Activated T-cell treated with anti-CD3 and anti-CD28 coated beads, Interleukin-2, amount 50 U/mL, for 4 hours (primary cell): ENCODE measurements around the gene APOO. TPM values are rescaled to one million over a fixed set of nuclear protein-coding genes. Genes with fewer than 3 reads are reported as not detected.
"Not testable (repeated sequence)": the region's sequence is repeated elsewhere in the genome, so short reads cannot be mapped to it uniquely, and the experiment has no call there.

Experiments used
- ATAC-seq, 2 donors: fragments of 200-7000 bp; cut with Tn5 transposase; one replicate each; pipeline ENCODE4 v1.10.0; 2021
- DNase-seq: peaks from one replicate; pipeline ENCODE4 v3.0.0-alpha.2; 2020
- H3K27me3 Mint-ChIP-seq: one replicate; pipeline ENCODE4 v1.8.0; 2021; ENCODE audit warnings: low read depth, mixed read lengths
- H3K36me3 Mint-ChIP-seq: one replicate; pipeline ENCODE4 v1.8.0; 2022; ENCODE audit warnings: mixed read lengths; ENCODE audit not compliant: insufficient read depth
- H3K4me1 Mint-ChIP-seq: one replicate; pipeline ENCODE4 v1.8.0; 2021; ENCODE audit warnings: low read depth, mixed read lengths
- H3K4me3 Mint-ChIP-seq: one replicate; pipeline ENCODE4 v1.8.0; 2021; ENCODE audit warnings: mild to moderate bottlenecking, moderate library complexity, mixed read lengths
- H3K9me3 Mint-ChIP-seq: one replicate; pipeline ENCODE4 v1.8.0; 2021; ENCODE audit warnings: mixed read lengths
- total RNA-seq, 3 donors: library from RNA; stranded (reverse); gene quantifications; one replicate each; pipeline ENCODE4 v1.2.1, GENCODE V29; 2021

Gene APOO
- total RNA-seq, 3 donors from 2014 or later = 29.7 to 36.7 (median 31.8) TPM

- H3K36me3 Mint-ChIP-seq = peaks cover 8% of the 10 kb centered on the region
- ATAC-seq = no peak
- no peak for DNase-seq
- no peaks in the 10 kb centered on the region for H3K27me3 Mint-ChIP-seq
- H3K4me3 Mint-ChIP-seq = no peak overlapping the region
- peaks cover 5% of the 10 kb centered on the region for H3K4me1 Mint-ChIP-seq
- H3K9me3 Mint-ChIP-seq = no peaks in the 10 kb centered on the region
Observed at GRCh38 chrX:23861215-23861896, 46.4 kb downstream of the APOO start.

DNA sequence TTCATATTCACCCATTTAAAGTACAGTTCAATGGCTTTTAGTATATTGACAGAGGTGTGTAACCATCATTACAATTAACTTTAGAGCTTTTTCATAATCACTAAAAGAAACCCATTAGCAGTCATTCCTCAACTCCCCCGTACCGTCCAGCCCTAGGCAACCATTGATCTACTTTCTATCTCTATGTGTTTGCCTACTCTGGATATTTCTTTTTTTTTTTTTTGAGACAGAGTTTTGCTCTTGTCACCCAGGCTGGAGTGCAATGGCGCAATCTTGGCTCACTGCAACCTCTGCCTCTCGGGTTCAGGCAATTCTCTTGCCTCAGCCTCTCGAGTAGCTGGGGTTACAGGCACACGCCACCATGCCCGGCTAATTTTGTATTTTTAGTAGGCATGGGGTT lies 48.5 kb downstream of the APOO start:
- not testable (repeated sequence) for H3K4me1 Mint-ChIP-seq, H3K4me3 Mint-ChIP-seq, H3K9me3 Mint-ChIP-seq, DNase-seq, ATAC-seq, H3K36me3 Mint-ChIP-seq, H3K27me3 Mint-ChIP-seq

DNA sequence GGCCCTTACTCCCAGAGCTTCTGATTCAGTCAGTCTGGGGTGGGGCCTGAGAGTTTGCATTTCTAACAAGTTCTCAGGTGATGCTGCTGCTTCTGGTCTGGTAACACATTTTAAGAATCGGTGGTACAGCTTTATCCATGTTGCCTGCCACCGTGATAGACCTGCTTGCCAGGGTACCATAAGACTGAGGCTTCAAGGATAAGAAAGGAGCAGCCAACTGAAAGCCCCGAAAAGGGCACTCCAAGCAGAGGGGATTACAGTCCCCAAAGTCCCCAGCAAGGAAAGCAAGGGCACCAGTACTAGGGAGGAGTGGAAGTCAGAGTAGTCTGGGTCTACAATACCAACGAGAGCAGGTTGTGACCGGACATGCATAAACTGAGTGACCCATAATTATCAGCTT lies 49.8 kb downstream of the APOO start:
- no peaks in the 10 kb centered on the region for H3K27me3 Mint-ChIP-seq

GRCh38 chrX:23857363-23857762 lies 50.4 kb downstream of the APOO start:
- no peaks in the 10 kb centered on the region for H3K9me3 Mint-ChIP-seq
- H3K4me1 Mint-ChIP-seq = peaks cover 5% of the 10 kb centered on the region
- ATAC-seq = no peak

More for the DNA sequence above, 49.8 kb downstream of the APOO start:
- no peaks in the 10 kb centered on the region for H3K9me3 Mint-ChIP-seq
- no peak for DNase-seq
- H3K36me3 Mint-ChIP-seq = peaks cover 4% of the 10 kb centered on the region
- ATAC-seq = no peak
- no peak overlapping the region for H3K4me3 Mint-ChIP-seq
- peaks cover 5% of the 10 kb centered on the region for H3K4me1 Mint-ChIP-seq

GRCh38 chrX:23855569-23855968 lies 52.2 kb downstream of the APOO start:
- no peak for DNase-seq
- Mint-ChIP-seq H3K4me1 (no peaks in the 10 kb centered on the region), H3K36me3 (peaks cover 4% of the 10 kb centered on the region), H3K4me3 (no peak overlapping the region), H3K9me3 (no peaks in the 10 kb centered on the region), H3K27me3 (no peaks in the 10 kb centered on the region)
- no peak for ATAC-seq

More at GRCh38 chrX:23857363-23857762, 50.4 kb downstream of the APOO start:
- H3K4me3 Mint-ChIP-seq = no peak overlapping the region
- no peak for DNase-seq
- no peaks in the 10 kb centered on the region for H3K27me3 Mint-ChIP-seq
- peaks cover 4% of the 10 kb centered on the region for H3K36me3 Mint-ChIP-seq

DNA sequence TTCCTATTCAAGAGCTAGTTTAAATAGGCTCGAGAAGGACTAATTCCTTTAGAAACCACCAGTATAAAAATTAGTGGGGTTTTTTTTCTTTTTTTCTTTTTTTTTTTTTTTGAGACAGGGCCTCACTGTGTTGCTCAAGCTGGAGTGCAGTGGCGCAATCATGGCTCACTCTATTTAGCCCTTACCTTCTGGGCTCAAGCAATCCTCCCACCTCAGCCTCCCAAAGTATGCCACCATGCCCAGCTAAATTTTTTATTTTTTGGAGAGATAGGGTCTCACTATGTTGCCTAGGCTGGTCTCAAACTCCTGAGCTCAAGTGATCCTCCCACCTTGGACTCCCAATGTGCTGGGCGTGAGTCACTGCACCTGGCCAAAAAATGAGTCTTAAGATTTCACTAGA lies 52.8 kb downstream of the APOO start:
- no peaks in the 10 kb centered on the region for H3K9me3 Mint-ChIP-seq
- ATAC-seq = no peak
- no peak for DNase-seq
- H3K4me1 Mint-ChIP-seq = no peaks in the 10 kb centered on the region
- peaks cover 4% of the 10 kb centered on the region for H3K36me3 Mint-ChIP-seq
- no peaks in the 10 kb centered on the region for H3K27me3 Mint-ChIP-seq
- no peak overlapping the region for H3K4me3 Mint-ChIP-seq

- Mint-ChIP-seq H3K27me3 (no peaks in the 10 kb centered on the region), H3K4me1 (no peaks in the 10 kb centered on the region), H3K9me3 (no peaks in the 10 kb centered on the region), H3K36me3 (peaks cover 5% of the 10 kb centered on the region), H3K4me3 (no peak overlapping the region)
- no peak for DNase-seq
- ATAC-seq = no peak
Observed at GRCh38 chrX:23854122-23854521, 53.6 kb downstream of the APOO start.

DNA sequence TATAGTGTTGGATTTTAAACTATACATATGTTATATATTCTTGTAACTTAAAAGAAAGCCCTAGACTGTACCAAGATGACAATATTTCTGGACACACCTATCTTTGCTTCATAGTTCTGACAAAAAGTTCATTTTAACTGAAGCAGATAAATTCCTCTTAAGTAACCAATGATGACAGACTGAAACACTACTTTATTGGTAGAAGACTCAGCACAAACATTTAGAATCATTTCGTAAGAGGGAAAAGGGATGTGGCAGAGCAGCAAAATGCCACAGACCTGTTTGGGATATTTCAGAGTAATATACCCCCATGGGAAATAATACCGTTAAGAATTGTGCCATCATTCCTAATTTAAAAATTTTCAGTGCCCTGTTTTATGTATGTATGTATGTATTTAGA lies 56.2 kb downstream of the APOO start:
- no peaks in the 10 kb centered on the region for H3K9me3 Mint-ChIP-seq
- no peak overlapping the region for H3K4me3 Mint-ChIP-seq
- peaks cover 1% of the 10 kb centered on the region for H3K36me3 Mint-ChIP-seq
- DNase-seq = no peak
- ATAC-seq = no peak
- no peaks in the 10 kb centered on the region for H3K27me3 Mint-ChIP-seq
- no peaks in the 10 kb centered on the region for H3K4me1 Mint-ChIP-seq

DNA sequence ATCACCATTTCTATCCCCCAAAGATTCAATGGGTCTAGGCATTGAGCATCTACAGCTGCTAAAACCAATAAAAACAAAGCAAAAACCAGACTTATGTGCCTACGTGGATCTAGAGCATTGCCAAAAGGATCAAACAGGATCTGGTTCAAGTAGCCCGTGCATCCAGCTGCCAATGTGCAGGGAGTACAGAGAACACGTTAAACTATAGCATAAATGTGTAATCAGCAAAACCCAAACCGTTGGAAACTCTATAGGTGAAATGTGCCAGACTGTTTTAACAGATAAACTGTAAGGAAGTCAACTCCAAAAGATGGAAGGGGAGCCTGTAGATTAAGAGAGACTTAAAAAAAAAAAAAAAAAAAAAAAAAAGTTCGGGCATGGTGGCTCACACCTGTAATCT lies 58.5 kb downstream of the APOO start:
- Mint-ChIP-seq H3K4me3 (no peak overlapping the region), H3K9me3 (no peaks in the 10 kb centered on the region), H3K4me1 (no peaks in the 10 kb centered on the region), H3K36me3 (peaks cover 1% of the 10 kb centered on the region), H3K27me3 (no peaks in the 10 kb centered on the region)
- ATAC-seq (no peak), DNase-seq (no peak)

- no peak overlapping the region for H3K4me3 Mint-ChIP-seq
- ATAC-seq = no peak
- no peaks in the 10 kb centered on the region for H3K9me3 Mint-ChIP-seq
- DNase-seq = no peak
- H3K4me1 Mint-ChIP-seq = no peaks in the 10 kb centered on the region
- peaks cover 4% of the 10 kb centered on the region for H3K36me3 Mint-ChIP-seq
- H3K27me3 Mint-ChIP-seq = no peaks in the 10 kb centered on the region
Observed at GRCh38 chrX:23845351-23845817, 62.4 kb downstream of the APOO start.

- no peak for DNase-seq
- no peaks in the 10 kb centered on the region for H3K9me3 Mint-ChIP-seq
- H3K4me1 Mint-ChIP-seq = no peaks in the 10 kb centered on the region
- no peak overlapping the region for H3K4me3 Mint-ChIP-seq
- H3K27me3 Mint-ChIP-seq = no peaks in the 10 kb centered on the region
- H3K36me3 Mint-ChIP-seq = peaks cover 4% of the 10 kb centered on the region
- no peak for ATAC-seq
Observed at GRCh38 chrX:23844502-23845138, 63.1 kb downstream of the APOO start.

DNA sequence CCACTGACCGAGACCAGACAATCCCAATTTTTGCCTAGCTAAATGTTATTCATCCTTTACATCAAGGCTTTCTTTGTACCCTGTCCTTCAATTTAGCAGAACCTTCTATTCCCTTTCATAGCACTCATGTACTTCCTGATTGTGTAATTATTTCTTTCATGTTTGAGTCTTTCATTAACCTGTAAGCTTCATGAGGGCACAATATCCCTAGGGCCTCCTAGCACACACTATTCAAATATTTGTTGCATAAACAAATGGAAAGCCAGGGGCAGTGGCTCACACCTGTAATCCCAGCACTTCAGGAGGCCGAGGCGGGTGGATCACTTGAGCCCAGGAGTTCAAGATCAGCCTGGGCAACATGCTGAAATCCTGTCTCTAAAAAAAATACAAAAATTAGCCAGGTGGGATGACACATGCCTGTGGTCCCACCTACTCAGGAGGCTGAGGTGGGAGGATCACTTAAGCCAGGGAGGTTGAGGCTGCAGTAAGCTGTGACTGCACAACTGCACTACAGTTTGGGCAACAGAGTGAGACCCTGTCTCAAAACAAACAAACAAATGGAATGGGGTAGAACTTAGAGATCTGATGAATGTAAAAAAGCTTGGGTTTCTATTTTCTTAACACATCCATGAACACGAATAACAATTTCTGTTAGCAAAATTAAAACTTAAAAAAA lies 65.8 kb downstream of the APOO start:
- DNase-seq (no peak), ATAC-seq (no peak)
- Mint-ChIP-seq H3K36me3 (peaks cover 3% of the 10 kb centered on the region), H3K9me3 (no peaks in the 10 kb centered on the region), H3K4me1 (no peaks in the 10 kb centered on the region), H3K27me3 (no peaks in the 10 kb centered on the region), H3K4me3 (no peak overlapping the region)

- DNase-seq (no peak), ATAC-seq (no peak)
- H3K4me1 Mint-ChIP-seq = no peaks in the 10 kb centered on the region
- no peak overlapping the region for H3K4me3 Mint-ChIP-seq
- no peaks in the 10 kb centered on the region for H3K9me3 Mint-ChIP-seq
- no peaks in the 10 kb centered on the region for H3K27me3 Mint-ChIP-seq
- peaks cover 3% of the 10 kb centered on the region for H3K36me3 Mint-ChIP-seq
Observed at GRCh38 chrX:23840674-23841073, 67.1 kb downstream of the APOO start.

GRCh38 chrX:23838953-23839352 lies 68.8 kb downstream of the APOO start:
- H3K4me1 Mint-ChIP-seq = no peaks in the 10 kb centered on the region
- DNase-seq = no peak
- H3K4me3 Mint-ChIP-seq = no peak overlapping the region
- H3K36me3 Mint-ChIP-seq = peaks cover 3% of the 10 kb centered on the region
- no peaks in the 10 kb centered on the region for H3K27me3 Mint-ChIP-seq
- H3K9me3 Mint-ChIP-seq = no peaks in the 10 kb centered on the region
- ATAC-seq = no peak

GRCh38 chrX:23832721-23833120 lies 75.0 kb downstream of the APOO start:
- no peak overlapping the region for H3K4me3 Mint-ChIP-seq
- DNase-seq = no peak
- no peaks in the 10 kb centered on the region for H3K4me1 Mint-ChIP-seq
- no peaks in the 10 kb centered on the region for H3K36me3 Mint-ChIP-seq
- ATAC-seq = no peak
- H3K27me3 Mint-ChIP-seq = no peaks in the 10 kb centered on the region
- H3K9me3 Mint-ChIP-seq = no peaks in the 10 kb centered on the region
